Skeletal muscle tissue (tissue), 4 donors: ENCODE measurements around the gene FHOD3. TPM values are rescaled to one million over a fixed set of nuclear protein-coding genes. Genes with fewer than 3 reads are reported as not detected.

ENCODE experiments used
- H3K27ac ChIP-seq: one replicate; pipeline ENCODE4 v1.7.0; 2013; ENCODE audit warnings: mild to moderate bottlenecking, low read depth, low read length, inconsistent platforms
- H3K27me3 ChIP-seq, 3 donors: one replicate each; pipeline ENCODE4 v1.7.0; 2013; ENCODE audit warnings: low read length in 3 of 3; ENCODE audit not compliant: control insufficient read depth in 3 of 3, insufficient read depth in 3 of 3
- H3K36me3 ChIP-seq, 3 donors: one replicate each; pipeline ENCODE4 v1.7.0; 2013; ENCODE audit warnings: low read length in 3 of 3; ENCODE audit not compliant: control insufficient read depth in 3 of 3, insufficient read depth in 3 of 3
- H3K4me1 ChIP-seq, 3 donors: one replicate each; pipeline ENCODE4 v1.7.0; 2013; ENCODE audit warnings: low read length in 3 of 3, mild to moderate bottlenecking in 3 of 3; ENCODE audit not compliant: control insufficient read depth in 3 of 3, insufficient read depth in 3 of 3
- H3K4me3 ChIP-seq, 3 donors: one replicate each; pipeline ENCODE4 v1.7.0; 2013; ENCODE audit warnings: low read length in 3 of 3
- H3K9ac ChIP-seq, 3 donors: one replicate each; pipeline ENCODE4 v1.7.0; 2013; ENCODE audit warnings: low read length in 3 of 3, mild to moderate bottlenecking in 3 of 3, moderate library complexity in 2 of 3, low read depth in 1 of 3
- H3K9me3 ChIP-seq, 3 donors: one replicate each; pipeline ENCODE4 v1.7.0; 2013; ENCODE audit warnings: low read length in 3 of 3; ENCODE audit not compliant: control insufficient read depth in 3 of 3
- total RNA-seq: library from RNA; depleted of rRNA; stranded (reverse); fragments of >200 nt; gene quantifications from one replicate; pipeline ENCODE4 v1.2.3, GENCODE V29; 2014
- donor health status: Osteomylitis.

Gene FHOD3
- total RNA-seq, 1 donor from 2014 or later = 15.7 TPM

- H3K9me3 ChIP-seq = no peaks in the 10 kb centered on the region
- no peak overlapping the region for H3K4me3 ChIP-seq
- no peaks in the 10 kb centered on the region for H3K36me3 ChIP-seq
- no peak overlapping the region for H3K9ac ChIP-seq
- peaks cover 12 to 25% (median 18%) of the 10 kb centered on the region in 3 donors for H3K4me1 ChIP-seq
- no peak overlapping the region for H3K27ac ChIP-seq
- H3K27me3 ChIP-seq = no peaks in the 10 kb centered on the region
Measured at GRCh38 chr18:36374262-36374661, 76.7 kb downstream of the FHOD3 start.

- Histone ChIP-seq H3K27me3 (no peaks in the 10 kb centered on the region), H3K4me1 (peaks cover 12 to 25% (median 23%) of the 10 kb centered on the region in 3 donors), H3K27ac (no peak overlapping the region), H3K9ac (no peak overlapping the region), H3K9me3 (no peaks in the 10 kb centered on the region), H3K4me3 (no peak overlapping the region), H3K36me3 (no peaks in the 10 kb centered on the region)
Measured at GRCh38 chr18:36375118-36375517, 77.6 kb downstream of the FHOD3 start.

DNA sequence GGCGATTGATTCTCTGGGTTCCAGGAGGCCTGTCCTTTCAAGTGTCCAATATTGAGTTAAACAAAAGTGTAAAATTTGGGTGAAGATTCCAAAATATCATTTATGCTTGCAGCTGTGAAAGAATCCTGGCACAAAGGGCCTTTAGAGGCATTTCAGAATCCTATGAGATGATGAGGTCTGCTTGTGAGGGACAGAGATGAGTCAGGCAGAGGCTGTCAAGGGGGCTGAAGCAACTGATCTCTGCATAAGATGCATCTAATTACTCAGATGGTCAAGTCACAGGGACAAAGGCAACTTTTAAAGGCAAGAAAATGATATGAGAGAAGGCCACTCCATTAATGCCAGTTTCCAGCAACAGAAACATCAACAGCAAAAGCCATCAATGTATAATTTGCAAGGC, 78.8 kb downstream of the FHOD3 start:
- no peak overlapping the region for H3K9ac ChIP-seq
- no peak overlapping the region for H3K27ac ChIP-seq
- no peak overlapping the region for H3K4me3 ChIP-seq
- no peaks in the 10 kb centered on the region for H3K36me3 ChIP-seq
- no peaks in the 10 kb centered on the region for H3K9me3 ChIP-seq
- no peaks in the 10 kb centered on the region for H3K27me3 ChIP-seq
- peaks cover 12 to 32% (median 25%) of the 10 kb centered on the region in 3 donors for H3K4me1 ChIP-seq

DNA sequence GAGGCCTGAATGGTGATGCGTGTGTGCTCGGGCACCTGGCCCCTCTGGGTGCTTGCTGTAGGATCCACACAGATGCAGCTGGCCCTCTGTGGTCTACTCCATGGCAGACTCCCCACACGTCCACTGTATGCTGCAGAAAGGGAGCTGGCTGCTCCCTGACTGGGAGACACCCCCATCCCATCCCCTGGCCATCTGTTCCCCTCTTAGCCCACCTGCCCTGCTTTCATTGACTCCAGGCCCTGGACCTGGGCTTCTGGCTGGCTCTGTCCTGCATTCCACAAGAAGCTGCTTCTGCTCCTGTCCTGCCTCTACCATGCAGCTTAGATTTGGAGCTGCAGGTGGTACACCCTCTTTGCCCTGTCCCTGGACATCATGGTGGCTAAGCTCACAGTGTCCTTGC, 80.1 kb downstream of the FHOD3 start:
- H3K4me1 ChIP-seq = peaks cover 12 to 38% (median 33%) of the 10 kb centered on the region in 3 donors
- H3K9me3 ChIP-seq = no peaks in the 10 kb centered on the region
- H3K36me3 ChIP-seq = no peaks in the 10 kb centered on the region
- H3K27ac ChIP-seq = no peak overlapping the region
- no peak overlapping the region for H3K4me3 ChIP-seq
- H3K27me3 ChIP-seq = no peaks in the 10 kb centered on the region
- no peak overlapping the region for H3K9ac ChIP-seq

- Histone ChIP-seq H3K36me3 (no peaks in the 10 kb centered on the region), H3K4me3 (no peak overlapping the region), H3K9ac (no peak overlapping the region), H3K9me3 (no peaks in the 10 kb centered on the region), H3K27ac (no peak overlapping the region), H3K4me1 (peaks cover 12 to 38% (median 35%) of the 10 kb centered on the region in 3 donors), H3K27me3 (no peaks in the 10 kb centered on the region)
Measured at GRCh38 chr18:36378205-36378604, 80.7 kb downstream of the FHOD3 start.

DNA sequence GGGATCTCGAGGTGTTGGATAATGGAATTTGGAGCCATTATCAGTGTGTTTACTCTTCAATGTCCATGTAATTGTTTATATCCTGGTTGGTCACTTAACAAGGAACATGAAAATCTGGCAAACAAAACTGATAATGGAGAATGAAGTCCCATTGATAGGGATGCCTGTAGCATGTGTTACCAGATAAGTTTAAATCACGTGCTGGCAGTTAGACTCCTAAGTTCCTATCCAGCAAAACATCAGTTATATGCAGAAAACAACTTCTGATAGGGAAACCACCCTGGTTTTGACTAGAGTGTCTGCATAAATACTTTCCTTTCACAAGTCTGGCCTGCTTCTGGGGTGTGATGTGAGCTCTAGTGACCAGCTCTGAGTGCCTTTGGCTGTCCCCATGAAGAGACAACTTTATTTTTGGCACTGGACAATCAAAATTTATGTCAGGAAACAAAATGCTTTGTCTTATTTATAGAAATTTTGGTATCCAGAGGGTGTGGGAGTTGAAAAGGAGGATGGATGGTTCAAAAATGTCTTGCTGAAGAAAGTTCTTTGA, 82.0 kb downstream of the FHOD3 start:
- no peak overlapping the region for H3K27ac ChIP-seq
- peaks cover 12 to 40% (median 37%) of the 10 kb centered on the region in 3 donors for H3K4me1 ChIP-seq
- no peak overlapping the region for H3K9ac ChIP-seq
- H3K27me3 ChIP-seq = no peaks in the 10 kb centered on the region
- H3K4me3 ChIP-seq = no peak overlapping the region
- no peaks in the 10 kb centered on the region for H3K9me3 ChIP-seq
- no peaks in the 10 kb centered on the region for H3K36me3 ChIP-seq

DNA sequence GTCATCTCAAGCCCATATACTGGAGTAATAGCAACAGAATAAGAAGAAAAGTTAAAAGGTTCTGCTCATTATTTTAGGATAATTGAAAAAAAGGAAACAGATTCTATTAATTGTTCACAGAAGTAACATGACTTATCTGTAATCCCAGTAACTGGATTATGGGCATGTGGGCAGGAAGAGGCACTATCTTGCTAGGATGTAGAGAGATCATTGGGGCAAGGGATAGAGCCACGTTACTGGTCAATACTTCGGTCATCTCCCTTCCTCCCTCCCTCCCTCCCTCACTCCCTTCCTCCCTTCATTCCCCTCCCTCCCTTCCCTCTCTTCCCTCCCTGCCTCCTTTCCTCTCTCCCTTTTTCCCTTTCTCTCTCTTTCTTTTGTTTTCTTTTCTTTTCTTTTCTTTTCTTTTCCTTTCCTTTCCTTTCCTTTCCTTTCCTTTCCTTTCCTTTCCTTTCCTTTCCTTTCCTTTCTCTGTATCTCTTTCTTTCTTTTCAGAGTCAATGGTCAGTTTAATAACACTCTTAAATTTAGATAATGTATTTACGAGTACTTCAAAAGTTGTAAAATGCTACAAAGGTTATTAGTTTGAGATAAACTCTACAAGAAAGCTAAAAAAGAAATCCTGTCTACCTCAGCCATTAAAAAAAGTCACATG, 82.8 kb downstream of the FHOD3 start:
- Histone ChIP-seq H3K27me3 (no peaks in the 10 kb centered on the region), H3K9ac (no peak overlapping the region), H3K9me3 (no peaks in the 10 kb centered on the region), H3K36me3 (no peaks in the 10 kb centered on the region), H3K27ac (no peak overlapping the region), H3K4me3 (no peak overlapping the region), H3K4me1 (peaks cover 12 to 44% (median 40%) of the 10 kb centered on the region in 3 donors)

DNA sequence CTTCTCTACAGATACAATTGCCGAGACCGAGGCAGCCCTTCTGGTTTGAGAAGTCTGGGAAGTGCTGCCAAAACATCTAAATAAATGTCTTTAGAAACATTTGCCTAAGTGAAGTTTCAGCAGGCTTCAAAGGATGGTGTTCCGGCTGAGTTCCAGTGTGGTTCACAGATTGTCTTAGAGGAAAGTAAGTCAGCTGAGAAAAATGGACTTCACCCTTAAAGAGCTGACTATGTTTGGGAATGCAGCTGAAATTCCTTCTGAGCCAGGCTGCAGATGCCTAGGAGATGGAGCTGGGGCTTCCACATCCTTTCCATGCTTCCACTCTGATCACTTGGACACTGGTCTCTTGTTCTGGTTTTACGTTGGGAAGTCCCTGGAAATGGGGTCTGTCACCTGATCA, 83.6 kb downstream of the FHOD3 start:
- Histone ChIP-seq H3K27ac (no peak overlapping the region), H3K4me1 (peaks cover 12 to 44% (median 40%) of the 10 kb centered on the region in 3 donors)

GRCh38 chr18:36382854-36383253, 85.3 kb downstream of the FHOD3 start:
- Histone ChIP-seq H3K9me3 (no peaks in the 10 kb centered on the region), H3K4me3 (no peak overlapping the region), H3K9ac (peak overlapping the region in 1 of 3 donors; percentile 47), H3K4me1 (peaks cover 8 to 50% (median 47%) of the 10 kb centered on the region in 3 donors), H3K27ac (no peak overlapping the region), H3K27me3 (no peaks in the 10 kb centered on the region), H3K36me3 (no peaks in the 10 kb centered on the region)

More for the DNA sequence above, 83.6 kb downstream of the FHOD3 start:
- H3K36me3 ChIP-seq = no peaks in the 10 kb centered on the region
- no peak overlapping the region for H3K4me3 ChIP-seq
- H3K9me3 ChIP-seq = no peaks in the 10 kb centered on the region
- H3K27me3 ChIP-seq = no peaks in the 10 kb centered on the region
- H3K9ac ChIP-seq = no peak overlapping the region

GRCh38 chr18:36386150-36386920, 88.8 kb downstream of the FHOD3 start:
- Histone ChIP-seq H3K4me3 (no peak overlapping the region), H3K9me3 (no peaks in the 10 kb centered on the region), H3K27me3 (no peaks in the 10 kb centered on the region), H3K36me3 (no peaks in the 10 kb centered on the region), H3K4me1 (peaks cover 14 to 67% (median 65%) of the 10 kb centered on the region in 3 donors), H3K27ac (no peak overlapping the region), H3K9ac (no peak overlapping the region)
